Spleen (tissue), 11 donors: ENCODE results near the gene H6PD. TPM values are rescaled to one million over a fixed set of nuclear protein-coding genes. Genes with fewer than 3 reads are reported as not detected.

ENCODE experiments used
- DNase-seq: peaks from one replicate; pipeline ENCODE4 v3.0.0-alpha.2; 2020
- H3K27ac ChIP-seq, 8 donors: fragments of 200-600 bp; sonication (generic) in 7 of 8; 1 replicate in 4 of 8; 2 replicates in 4 of 8; pipeline versions ENCODE4 v1.5.0 to v1.8.0; 2016 to 2021; ENCODE audit warnings: inconsistent platforms in 4 of 8, mild to moderate bottlenecking in 4 of 8, moderate library complexity in 1 of 8
- H3K27me3 ChIP-seq, 7 donors: fragments of 200-600 bp; sonication (generic) in 6 of 7; replicated peaks in 1 of 7; 1 replicate in 4 of 7; 2 replicates in 3 of 7; pipeline versions ENCODE4 v1.5.0 to v1.8.0; 2016 to 2021; ENCODE audit warnings: inconsistent platforms in 3 of 7, mild to moderate bottlenecking in 1 of 7
- H3K36me3 ChIP-seq, 6 donors: fragments of 200-600 bp; sonication (generic) in 5 of 6; 1 replicate in 4 of 6; 2 replicates in 2 of 6; pipeline versions ENCODE4 v1.5.0 to v1.8.0; 2016 to 2021; ENCODE audit warnings: inconsistent platforms in 2 of 6
- H3K4me1 ChIP-seq, 6 donors: fragments of 200-600 bp; sonication (generic) in 5 of 6; 1 replicate in 3 of 6; 2 replicates in 3 of 6; pipeline versions ENCODE4 v1.5.0 to v1.8.0; 2016 to 2021; ENCODE audit warnings: inconsistent platforms in 3 of 6
- H3K4me3 ChIP-seq, 8 donors: fragments of 200-600 bp; sonication (generic) in 7 of 8; 1 replicate in 4 of 8; 2 replicates in 4 of 8; pipeline versions ENCODE4 v1.5.0 to v1.8.0; 2016 to 2021; ENCODE audit warnings: inconsistent platforms in 4 of 8, mild to moderate bottlenecking in 4 of 8, moderate library complexity in 2 of 8
- H3K9me3 ChIP-seq, 8 donors: fragments of 200-600 bp; sonication (generic) in 7 of 8; 1 replicate in 4 of 8; 2 replicates in 4 of 8; pipeline versions ENCODE4 v1.5.0 to v1.8.0; 2016 to 2021; ENCODE audit warnings: inconsistent platforms in 4 of 8
- POLR2A ChIP-seq, 3 donors: fragments of 450-650 bp; IDR thresholded peaks; one replicate each; pipeline ENCODE4 v1.5.1; 2017; ENCODE audit warnings: antibody characterized with exemption in 3 of 3, mild to moderate bottlenecking in 1 of 3
- POLR2AphosphoS5 ChIP-seq, 3 donors: sonication (generic); formaldehyde crosslinking; IDR thresholded peaks; one replicate each; pipeline ENCODE4 v1.5.1; 2017; ENCODE audit warnings: antibody characterized with exemption in 3 of 3
- WGBS, 5 donors: extraction: QIAGEN DNeasy Blood & Tissue Kit in 3 of 5; methylation state at CpG; one replicate each; pipeline versions ENCODE4 v1.1.5 to v1.1.7; 2013 to 2018; 5-methylcytosine and 5-hydroxymethylcytosine counted together
- intact Hi-C: fragments of 100-400 bp; cut with DNase I; formaldehyde crosslinking; loops from one replicate; pipeline ENCODE4 v1.15.0; 2023; ENCODE audit warnings: low total_unique reads
- polyA plus RNA-seq, 3 donors: library from polyadenylated mRNA; stranded (reverse); fragments of 200-250 nt; gene quantifications; one replicate each; pipeline ENCODE4 v1.2.1, GENCODE V29; 2013
- total RNA-seq, 7 donors: library from RNA; depleted of rRNA in 3 of 7; stranded (reverse); fragments of >200 nt in 3 of 7; fragmentation: NEBNext Ultra II Directional in 4 of 7; extraction: Animal tissue kit (Norgen Biotek cat#: 25700) in 4 of 7; gene quantifications; one replicate each; pipeline versions ENCODE4 v1.1.0 to v1.2.1, GENCODE V29; 2016 to 2021
- TF ChIP-seq, protein P1 (sequence below), 11 experiments: fragments of 200-600 bp in 7 of 11; fragments of 450-650 bp in 4 of 11; sonication (generic) in 4 of 11; IDR thresholded peaks in 8 of 11; conservative IDR thresholded peaks in 3 of 11; 1 replicate in 7 of 11; 2 replicates in 4 of 11; pipeline versions ENCODE4 v1.4.0 to v1.8.0; 2016 to 2021; ENCODE audit warnings: antibody characterized with exemption in 11 of 11, inconsistent platforms in 4 of 11, mild to moderate bottlenecking in 1 of 11
- donor health status: healthy with polysubstance abuse.
- donor health status: DM: no; HTN: no; CAD: no; lungs with moderate emphysema.
- donor health status: DM: no; HTN: no; CAD: no.
- donor health status: Bipolar disorder and iron deficiency.
- donor health status: healthy.
- donor health status: DM: no; HTN: no; CAD: no.
- donor health status: DM: yes; HTN: yes; CAD: no.

The H6PD gene
- total and polyA plus RNA-seq, 10 donors = 4.5 to 55.3 (median 35.5) TPM

DNA sequence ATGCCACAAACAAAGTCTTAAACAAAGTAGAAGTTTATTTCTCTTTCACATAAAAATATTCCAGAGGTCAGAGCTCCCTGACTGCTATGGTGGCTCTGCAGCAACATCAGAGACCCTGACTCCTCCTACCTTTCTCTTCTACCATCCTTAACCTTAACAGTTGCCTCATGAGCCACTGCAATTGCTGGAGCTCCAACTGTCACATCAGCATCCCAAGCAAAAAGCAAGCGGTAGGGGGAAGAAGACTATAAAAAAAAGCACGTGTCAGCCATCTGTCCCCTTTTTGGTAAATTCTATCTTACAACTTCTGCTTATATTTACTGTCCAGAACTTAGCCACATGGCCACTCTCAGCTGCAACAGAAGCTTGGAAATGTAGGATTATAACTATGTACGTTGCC lies 21.8 kb upstream of the H6PD start:
- H3K27ac ChIP-seq = no peak overlapping the region
- DNase-seq = no peak
- H3K9me3 ChIP-seq = no peaks in the 10 kb centered on the region
- intact Hi-C loops = no loop called here
- TF ChIP-seq, protein P1, sequence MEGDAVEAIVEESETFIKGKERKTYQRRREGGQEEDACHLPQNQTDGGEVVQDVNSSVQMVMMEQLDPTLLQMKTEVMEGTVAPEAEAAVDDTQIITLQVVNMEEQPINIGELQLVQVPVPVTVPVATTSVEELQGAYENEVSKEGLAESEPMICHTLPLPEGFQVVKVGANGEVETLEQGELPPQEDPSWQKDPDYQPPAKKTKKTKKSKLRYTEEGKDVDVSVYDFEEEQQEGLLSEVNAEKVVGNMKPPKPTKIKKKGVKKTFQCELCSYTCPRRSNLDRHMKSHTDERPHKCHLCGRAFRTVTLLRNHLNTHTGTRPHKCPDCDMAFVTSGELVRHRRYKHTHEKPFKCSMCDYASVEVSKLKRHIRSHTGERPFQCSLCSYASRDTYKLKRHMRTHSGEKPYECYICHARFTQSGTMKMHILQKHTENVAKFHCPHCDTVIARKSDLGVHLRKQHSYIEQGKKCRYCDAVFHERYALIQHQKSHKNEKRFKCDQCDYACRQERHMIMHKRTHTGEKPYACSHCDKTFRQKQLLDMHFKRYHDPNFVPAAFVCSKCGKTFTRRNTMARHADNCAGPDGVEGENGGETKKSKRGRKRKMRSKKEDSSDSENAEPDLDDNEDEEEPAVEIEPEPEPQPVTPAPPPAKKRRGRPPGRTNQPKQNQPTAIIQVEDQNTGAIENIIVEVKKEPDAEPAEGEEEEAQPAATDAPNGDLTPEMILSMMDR (IDR thresholded peaks at IDR 0.05 in 8 of 11, conservative IDR thresholded peaks at IDR 0.05 in 3 of 11) = no peak
- TF ChIP-seq POLR2A (IDR thresholded peaks at IDR 0.05) (no peak), POLR2AphosphoS5 (IDR thresholded peaks at IDR 0.05) (no peak)
- H3K27me3 ChIP-seq = peaks cover 0 to 23% (median 0%) of the 10 kb centered on the region in 7 donors
- WGBS, 5 donors = 67 to 91% (median 73%) methylated on average over 3 of the region's 3 CpGs
- no peak overlapping the region for H3K4me3 ChIP-seq
- H3K4me1 ChIP-seq = peaks cover 0 to 14% (median 2%) of the 10 kb centered on the region in 6 donors
- no peaks in the 10 kb centered on the region for H3K36me3 ChIP-seq

DNA sequence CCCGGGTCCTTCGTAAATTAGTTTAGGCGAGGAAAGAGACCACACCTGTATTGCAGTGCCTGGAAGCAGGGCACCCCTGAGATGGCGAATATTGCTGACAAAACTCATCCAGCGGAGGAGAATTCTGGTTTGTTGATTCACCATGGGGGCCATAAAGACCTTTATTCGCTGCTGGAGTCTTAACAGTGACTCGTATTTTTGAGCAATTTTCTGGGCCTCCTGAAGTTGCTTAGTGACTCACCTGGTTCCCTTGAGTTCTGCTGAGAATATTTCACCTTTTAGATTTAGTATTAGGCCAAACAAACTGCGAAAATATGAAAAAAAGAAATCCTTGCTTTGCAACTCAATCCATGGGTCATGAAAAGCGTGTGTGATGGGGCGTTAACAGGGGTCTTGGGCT lies 20.6 kb upstream of the H6PD start:
- peaks cover 0 to 3% (median 0%) of the 10 kb centered on the region in 8 donors for H3K9me3 ChIP-seq
- 86 to 93% (median 90%) methylated on average over 10 of the region's 10 CpGs for WGBS, 5 donors
- intact Hi-C loops = no loop called here
- TF ChIP-seq POLR2A (IDR thresholded peaks at IDR 0.05) (no peak), POLR2AphosphoS5 (IDR thresholded peaks at IDR 0.05) (no peak)
- TF ChIP-seq, protein P1 (IDR thresholded peaks at IDR 0.05 in 8 of 11, conservative IDR thresholded peaks at IDR 0.05 in 3 of 11) = no peak
- no peak overlapping the region for H3K27ac ChIP-seq
- H3K4me1 ChIP-seq = peaks cover 0 to 14% (median 2%) of the 10 kb centered on the region in 6 donors
- no peak overlapping the region for H3K4me3 ChIP-seq
- H3K27me3 ChIP-seq = peaks cover 0 to 11% (median 0%) of the 10 kb centered on the region in 7 donors
- no peak for DNase-seq
- no peaks in the 10 kb centered on the region for H3K36me3 ChIP-seq

DNA sequence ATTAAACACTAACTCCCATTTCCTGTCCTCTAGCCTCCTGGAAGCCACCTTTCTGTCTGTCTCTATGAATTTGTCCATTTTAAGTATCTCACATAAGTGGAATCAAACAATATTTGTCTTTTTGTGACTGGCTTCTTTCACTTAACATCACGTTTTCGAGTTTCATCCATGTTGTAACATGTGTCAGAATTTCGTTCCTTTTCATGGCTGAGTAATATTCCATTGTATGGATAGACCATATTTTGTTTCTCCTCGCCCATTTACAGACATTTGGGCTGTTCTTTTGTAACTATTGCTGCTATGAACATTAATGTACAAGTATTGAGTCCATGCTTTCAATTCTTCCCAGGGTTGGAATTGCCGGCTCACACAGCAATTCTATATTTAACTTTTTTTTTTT lies 15.7 kb upstream of the H6PD start:
- Histone ChIP-seq H3K9me3 (peaks cover 0 to 4% (median 0%) of the 10 kb centered on the region in 8 donors), H3K27ac (no peak overlapping the region), H3K36me3 (no peaks in the 10 kb centered on the region), H3K4me1 (no peaks in the 10 kb centered on the region), H3K27me3 (no peaks in the 10 kb centered on the region), H3K4me3 (no peak overlapping the region)
- TF ChIP-seq POLR2AphosphoS5 (IDR thresholded peaks at IDR 0.05) (no peak), POLR2A (IDR thresholded peaks at IDR 0.05) (no peak)
- TF ChIP-seq, protein P1 (IDR thresholded peaks at IDR 0.05 in 8 of 11, conservative IDR thresholded peaks at IDR 0.05 in 3 of 11) = no peak
- DNase-seq = no peak
- intact Hi-C loops = no loop called here
- WGBS, 5 donors = 62 to 73% (median 72%) methylated on average over 5 of the region's 5 CpGs

DNA sequence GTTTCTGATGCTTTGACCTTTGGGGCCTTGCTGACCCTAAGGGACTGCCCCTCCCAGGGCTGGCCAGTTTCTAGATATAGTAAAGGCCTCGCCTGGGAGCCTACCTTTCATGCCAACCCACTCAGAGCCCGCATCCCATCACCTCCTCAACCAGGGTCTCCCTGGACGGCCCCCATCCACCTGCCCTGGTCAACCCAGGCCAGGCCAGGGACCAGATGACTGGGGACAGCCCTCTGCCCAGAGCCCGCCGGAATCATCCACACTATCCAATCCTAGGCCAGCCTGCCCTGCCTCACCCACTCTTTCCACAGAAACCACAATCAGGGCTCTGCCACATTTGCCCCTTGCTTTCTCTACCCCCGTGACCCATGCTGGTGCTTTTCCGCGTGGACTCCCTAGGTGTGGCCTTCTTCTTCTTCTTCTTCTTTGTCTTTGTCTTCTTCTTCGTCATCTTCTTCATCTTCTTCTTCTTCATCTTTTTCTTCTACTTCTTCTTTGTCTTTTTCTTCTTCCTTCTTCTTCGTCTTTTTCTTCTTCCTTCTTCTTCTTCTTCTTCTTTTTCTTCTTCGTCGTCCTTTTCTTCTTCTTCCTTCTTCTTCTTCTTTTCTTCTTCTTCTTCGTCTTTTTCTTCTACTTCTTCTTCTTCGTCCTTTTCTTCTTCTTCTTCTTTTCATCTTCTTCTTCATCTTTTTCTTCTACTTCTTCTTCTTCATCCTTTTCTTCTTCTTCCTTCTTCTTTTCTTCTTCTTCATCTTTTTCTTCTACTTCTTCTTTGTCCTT lies 11.5 kb upstream of the H6PD start:
- Histone ChIP-seq H3K36me3 (no peaks in the 10 kb centered on the region), H3K27me3 (peaks cover 0 to 20% (median 0%) of the 10 kb centered on the region in 7 donors), H3K9me3 (peaks cover 0 to 4% (median 0%) of the 10 kb centered on the region in 8 donors), H3K4me1 (no peaks in the 10 kb centered on the region), H3K4me3 (no peak overlapping the region), H3K27ac (no peak overlapping the region)
- 73 to 88% (median 87%) methylated on average over 14 of the region's 14 CpGs for WGBS, 5 donors
- DNase-seq = no peak
- intact Hi-C loops = no loop called here
- TF ChIP-seq, protein P1 (IDR thresholded peaks at IDR 0.05 in 8 of 11, conservative IDR thresholded peaks at IDR 0.05 in 3 of 11) = no peak
- TF ChIP-seq POLR2AphosphoS5 (IDR thresholded peaks at IDR 0.05) (no peak), POLR2A (IDR thresholded peaks at IDR 0.05) (no peak)
